Activated CD4-positive, alpha-beta memory T cell treated with anti-CD3 and anti-CD28 coated beads, Interleukin-2, amount 10 ng/mL, durations not matched to agents 7 days and 5 days (primary cell): ENCODE measurements around the gene ADIG. TPM values are rescaled to one million over a fixed set of nuclear protein-coding genes. Genes with fewer than 3 reads are reported as not detected.

Experiments
- CTCF ChIA-PET: fragments of 350-600 bp; sonication (Branson Sonifier 250); formaldehyde crosslinking; loops from one replicate; lab custom pipeline; 2021; ENCODE audit warnings: antibody characterized with exemption, inconsistent platforms; lab: Charles Lee
- POLR2A ChIA-PET: fragments of 350-600 bp; sonication (Branson Sonifier 250); formaldehyde crosslinking; loops from one replicate; lab custom pipeline; 2021; ENCODE audit warnings: antibody characterized with exemption; lab: Charles Lee
- DNase-seq: peaks from one replicate; pipeline ENCODE4 v3.0.0-alpha.2; 2020
- H3K27ac Mint-ChIP-seq: one replicate; pipeline ENCODE4 v1.8.0; 2021; ENCODE audit warnings: mild to moderate bottlenecking, mixed read lengths
- H3K27me3 Mint-ChIP-seq: one replicate; pipeline ENCODE4 v1.8.0; 2021; ENCODE audit warnings: mixed read lengths
- H3K36me3 Mint-ChIP-seq: one replicate; pipeline ENCODE4 v1.8.0; 2021; ENCODE audit warnings: low read depth, mixed read lengths
- H3K4me1 Mint-ChIP-seq: one replicate; pipeline ENCODE4 v1.8.0; 2021; ENCODE audit warnings: mixed read lengths
- H3K4me3 Mint-ChIP-seq: one replicate; pipeline ENCODE4 v1.8.0; 2021; ENCODE audit warnings: mild to moderate bottlenecking, mixed read lengths
- H3K9me3 Mint-ChIP-seq: one replicate; pipeline ENCODE4 v1.8.0; 2021; ENCODE audit warnings: mixed read lengths
- total RNA-seq, 2 experiments: library from RNA; stranded (reverse); gene quantifications; one replicate each; pipeline ENCODE4 v1.2.3, GENCODE V29; 2021

The ADIG gene
- not detected for total RNA-seq

GRCh38 chr20:38581013-38581412, at the start of gene ADIG:
Gene ADIG, plus strand, starts transcription at chr20:38581197. Its CDS starts 54 bp downstream, at chr20:38581251.
- no peak for DNase-seq
- Mint-ChIP-seq H3K9me3 (no peaks in the 10 kb centered on the region), H3K27ac (no peak within 1 kb of the TSS), H3K27me3 (peaks cover 1% of the 10 kb centered on the region), H3K4me3 (no peak within 1 kb of the TSS), H3K4me1 (no peaks in the 10 kb centered on the region), H3K36me3 (no peaks in the 10 kb centered on the region)
- CTCF ChIA-PET: no interaction called here
- POLR2A ChIA-PET: interaction anchor here (1.4 kb wide), 1 partner anchor 18 kb away, joined by 3 read pairs; no protein-coding TSS in a partner anchor

GRCh38 chr20:38534756-38535155, 46.2 kb upstream of the ADIG start:
- Mint-ChIP-seq H3K27me3 (no peaks in the 10 kb centered on the region), H3K9me3 (no peaks in the 10 kb centered on the region), H3K4me1 (peaks cover 21% of the 10 kb centered on the region), H3K27ac (no peak overlapping the region), H3K4me3 (no peak overlapping the region), H3K36me3 (peaks cover 57% of the 10 kb centered on the region)
- ChIA-PET CTCF (interaction anchor here (0.6 kb wide), 1 partner anchor 156 kb away, joined by 3 read pairs; no protein-coding TSS in a partner anchor), POLR2A (interaction anchor here (1.1 kb wide), 1 partner anchor 62 kb away, joined by 4 read pairs; the partner anchor contains the start of gene RALGAPB)
- DNase-seq: no peak

- CTCF ChIA-PET: no interaction called here
- H3K36me3 Mint-ChIP-seq: peaks cover 63% of the 10 kb centered on the region
- H3K27ac Mint-ChIP-seq: no peak overlapping the region
Measured at GRCh38 chr20:38536310-38536709, 44.7 kb upstream of the ADIG start.

GRCh38 chr20:38537176-38537575, 43.8 kb upstream of the ADIG start:
- DNase-seq: no peak
- Mint-ChIP-seq H3K4me3 (no peak overlapping the region), H3K36me3 (peaks cover 68% of the 10 kb centered on the region), H3K9me3 (no peaks in the 10 kb centered on the region), H3K27me3 (no peaks in the 10 kb centered on the region), H3K4me1 (peaks cover 21% of the 10 kb centered on the region), H3K27ac (peak overlapping the region; percentile 6)
- ChIA-PET POLR2A (no interaction called here), CTCF (interaction anchor here (1.1 kb wide), 1 partner anchor 12 kb away, joined by 3 read pairs; no protein-coding TSS in a partner anchor)

More at GRCh38 chr20:38536310-38536709, 44.7 kb upstream of the ADIG start:
- POLR2A ChIA-PET: no interaction called here
- DNase-seq: no peak
- H3K4me1 Mint-ChIP-seq: peaks cover 21% of the 10 kb centered on the region
- H3K4me3 Mint-ChIP-seq: no peak overlapping the region
- H3K27me3 Mint-ChIP-seq: no peaks in the 10 kb centered on the region
- no peaks in the 10 kb centered on the region for H3K9me3 Mint-ChIP-seq

- Mint-ChIP-seq H3K9me3 (no peaks in the 10 kb centered on the region), H3K4me3 (no peak overlapping the region), H3K4me1 (peaks cover 21% of the 10 kb centered on the region), H3K36me3 (peaks cover 69% of the 10 kb centered on the region), H3K27me3 (no peaks in the 10 kb centered on the region), H3K27ac (no peak overlapping the region)
- ChIA-PET CTCF (interaction anchor here (2.5 kb wide), 1 partner anchor 66 kb away, joined by 6 read pairs; the partner anchor contains the start of gene RALGAPB), POLR2A (no interaction called here)
- no peak for DNase-seq
Measured at GRCh38 chr20:38538789-38539188, 42.2 kb upstream of the ADIG start.

- no peak overlapping the region for H3K27ac Mint-ChIP-seq
- no peak overlapping the region for H3K4me3 Mint-ChIP-seq
- H3K36me3 Mint-ChIP-seq: peaks cover 60% of the 10 kb centered on the region
- POLR2A ChIA-PET: interaction anchor here (0.6 kb wide), 1 partner anchor 580 kb away, joined by 3 read pairs; no protein-coding TSS in a partner anchor
- H3K4me1 Mint-ChIP-seq: no peaks in the 10 kb centered on the region
- H3K9me3 Mint-ChIP-seq: no peaks in the 10 kb centered on the region
- CTCF ChIA-PET: no interaction called here
- no peak for DNase-seq
- no peaks in the 10 kb centered on the region for H3K27me3 Mint-ChIP-seq
Measured at GRCh38 chr20:38543014-38543906, 37.7 kb upstream of the ADIG start.

- ChIA-PET POLR2A (no interaction called here), CTCF (no interaction called here)
- H3K27ac Mint-ChIP-seq: no peak overlapping the region
- H3K36me3 Mint-ChIP-seq: peaks cover 55% of the 10 kb centered on the region
- H3K4me1 Mint-ChIP-seq: no peaks in the 10 kb centered on the region
- no peaks in the 10 kb centered on the region for H3K9me3 Mint-ChIP-seq
- no peak overlapping the region for H3K4me3 Mint-ChIP-seq
- no peak for DNase-seq
- no peaks in the 10 kb centered on the region for H3K27me3 Mint-ChIP-seq
Measured at GRCh38 chr20:38545771-38546170, 35.2 kb upstream of the ADIG start.

- Mint-ChIP-seq H3K27ac (no peak overlapping the region), H3K36me3 (peaks cover 39% of the 10 kb centered on the region), H3K9me3 (no peaks in the 10 kb centered on the region), H3K27me3 (no peaks in the 10 kb centered on the region), H3K4me1 (no peaks in the 10 kb centered on the region), H3K4me3 (no peak overlapping the region)
- POLR2A ChIA-PET: no interaction called here
- CTCF ChIA-PET: no interaction called here
- DNase-seq: no peak
Measured at GRCh38 chr20:38547288-38548085, 33.5 kb upstream of the ADIG start.

- Mint-ChIP-seq H3K27me3 (no peaks in the 10 kb centered on the region), H3K4me1 (no peaks in the 10 kb centered on the region), H3K27ac (no peak overlapping the region), H3K36me3 (peaks cover 32% of the 10 kb centered on the region), H3K9me3 (no peaks in the 10 kb centered on the region), H3K4me3 (no peak overlapping the region)
- CTCF ChIA-PET: interaction anchor here (1.5 kb wide), 1 partner anchor 11 kb away, joined by 3 read pairs; no protein-coding TSS in a partner anchor
- no peak for DNase-seq
- POLR2A ChIA-PET: no interaction called here
Measured at GRCh38 chr20:38548356-38549083, 32.5 kb upstream of the ADIG start.

- no peak for DNase-seq
- Mint-ChIP-seq H3K27me3 (no peaks in the 10 kb centered on the region), H3K4me3 (no peak overlapping the region), H3K27ac (no peak overlapping the region), H3K4me1 (no peaks in the 10 kb centered on the region), H3K36me3 (peaks cover 25% of the 10 kb centered on the region), H3K9me3 (no peaks in the 10 kb centered on the region)
- CTCF ChIA-PET: interaction anchor here (0.6 to 1.1 kb wide), 3 partner anchors 10 to 116 kb away, joined by 3 to 4 read pairs (median 3); partner anchors contain the start of gene SNHG17
- POLR2A ChIA-PET: no interaction called here
Measured at GRCh38 chr20:38550274-38550673, 30.7 kb upstream of the ADIG start.

GRCh38 chr20:38551056-38551626, 29.9 kb upstream of the ADIG start:
- Mint-ChIP-seq H3K9me3 (no peaks in the 10 kb centered on the region), H3K4me1 (no peaks in the 10 kb centered on the region), H3K27ac (no peak overlapping the region), H3K27me3 (no peaks in the 10 kb centered on the region), H3K36me3 (peaks cover 17% of the 10 kb centered on the region), H3K4me3 (no peak overlapping the region)
- DNase-seq: no peak
- ChIA-PET CTCF (interaction anchor here (0.8 to 1.1 kb wide), 2 partner anchors 9 to 23 kb away, joined by 3 read pairs; no protein-coding TSS in a partner anchor), POLR2A (no interaction called here)

GRCh38 chr20:38554986-38555385, 26.0 kb upstream of the ADIG start:
- H3K27ac Mint-ChIP-seq: no peak overlapping the region
- H3K9me3 Mint-ChIP-seq: no peaks in the 10 kb centered on the region
- no peaks in the 10 kb centered on the region for H3K4me1 Mint-ChIP-seq
- CTCF ChIA-PET: no interaction called here
- DNase-seq: no peak
- H3K4me3 Mint-ChIP-seq: no peak overlapping the region
- POLR2A ChIA-PET: no interaction called here
- peaks cover 19% of the 10 kb centered on the region for H3K36me3 Mint-ChIP-seq
- no peaks in the 10 kb centered on the region for H3K27me3 Mint-ChIP-seq
